ENCODE measurements around the gene SLC15A1.
A peak's percentile ranks its signal among the peaks of the same experiment; 100 is the strongest.

The SLC15A1 gene

GRCh38 chr13:98690348-98691022 lies 62.0 kb downstream of the SLC15A1 start:
- DNase-seq, result no peak

DNA sequence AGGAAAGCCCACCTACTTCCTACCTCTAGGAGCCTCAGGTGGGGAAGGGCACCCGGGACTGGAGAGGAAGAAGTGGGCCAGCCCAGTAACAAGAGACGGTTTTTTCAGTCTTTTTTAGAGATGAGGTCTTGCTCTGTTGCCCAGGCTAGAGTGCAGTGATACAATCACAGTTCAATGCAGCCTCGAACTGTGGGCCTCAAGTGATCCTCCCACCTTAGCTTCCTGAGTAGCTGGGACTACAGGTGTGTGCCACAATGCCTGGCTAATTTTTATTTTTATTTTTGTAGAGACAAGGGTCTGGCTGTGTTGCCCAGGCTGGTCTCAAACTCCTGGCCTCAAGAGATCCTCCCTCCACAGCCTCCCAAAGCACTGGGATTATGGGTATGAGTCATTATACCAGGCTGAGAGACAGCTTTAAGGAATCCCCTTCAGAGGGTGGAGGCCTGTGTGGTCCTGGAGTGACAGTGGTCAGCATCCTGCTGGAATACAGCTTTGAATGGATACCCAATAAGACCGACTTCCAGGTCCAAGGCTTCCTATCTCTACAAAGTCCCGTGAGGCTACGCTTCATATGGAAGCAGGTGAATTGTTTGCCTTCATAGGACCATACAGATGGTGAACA lies 63.0 kb downstream of the SLC15A1 start:
- DNase-seq, result no peak

- no peak for DNase-seq
Observed at GRCh38 chr13:98688373-98688772, 64.1 kb downstream of the SLC15A1 start.

DNA sequence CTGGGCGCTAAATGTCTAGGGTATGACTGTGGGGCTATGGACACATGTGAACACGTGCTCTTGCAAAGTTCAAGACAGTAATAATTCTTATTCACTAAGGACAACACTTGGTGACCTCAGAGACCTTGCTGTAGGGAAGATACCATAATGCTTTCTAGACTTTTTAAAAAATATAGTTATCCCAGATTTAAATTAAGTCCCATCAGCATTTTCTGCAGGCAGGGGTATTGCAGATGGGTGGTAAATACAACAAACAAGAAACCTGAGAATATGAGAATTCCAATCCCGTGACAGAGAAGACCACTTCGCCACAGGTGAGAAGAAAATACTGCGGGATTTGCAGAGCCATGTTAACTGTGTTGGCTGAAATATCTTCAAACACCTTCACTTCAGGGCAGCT lies 65.2 kb downstream of the SLC15A1 start:
- no peak for DNase-seq

DNA sequence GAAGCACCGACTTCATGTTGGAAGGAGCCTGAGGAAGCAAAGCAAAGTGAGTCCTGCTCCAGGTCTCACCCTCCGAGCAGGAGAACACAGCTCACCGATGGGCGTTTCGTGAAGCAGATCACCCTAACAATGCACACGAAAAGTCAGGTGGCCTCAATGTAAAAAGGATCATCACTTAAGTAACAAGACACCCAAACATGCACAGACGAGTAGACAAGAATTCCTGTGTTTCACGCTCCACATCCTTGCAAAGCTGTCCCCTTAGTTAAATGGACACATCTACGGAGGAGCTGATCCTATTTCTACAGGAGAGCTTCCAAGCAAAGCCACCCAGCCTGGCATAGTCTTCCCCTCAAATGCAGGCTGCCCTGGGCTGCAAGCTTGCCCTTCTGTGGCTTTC lies 66.2 kb downstream of the SLC15A1 start:
- DNase-seq, result no peak

GRCh38 chr13:98685146-98685545 lies 67.3 kb downstream of the SLC15A1 start:
- DNase-seq, result no peak

DNA sequence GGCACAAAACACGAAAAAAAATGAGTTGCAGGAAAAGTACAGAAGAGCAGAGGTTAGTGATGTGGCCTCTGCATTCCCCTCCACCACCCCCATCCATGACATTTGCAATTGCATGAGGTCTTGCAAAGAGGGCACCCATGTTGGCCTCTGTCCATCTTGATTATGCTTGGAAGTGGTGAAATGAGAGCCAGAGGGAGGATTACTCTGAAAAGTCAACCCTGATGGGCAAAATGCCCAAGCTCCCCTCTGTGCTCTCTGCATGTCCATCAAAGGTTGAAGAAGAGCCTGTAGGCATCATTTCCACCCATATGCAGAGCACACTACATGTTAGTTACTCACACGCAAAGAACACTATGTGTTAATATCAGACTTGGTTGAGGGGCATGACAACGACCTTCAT lies 71.4 kb downstream of the SLC15A1 start:
- DNase-seq, result no peak

GRCh38 chr13:98678741-98679140 lies 73.7 kb downstream of the SLC15A1 start:
- no peak for DNase-seq

GRCh38 chr13:98677398-98677797 lies 75.1 kb downstream of the SLC15A1 start:
- no peak for DNase-seq

- no peak for DNase-seq
Observed at GRCh38 chr13:98676239-98676638, 76.2 kb downstream of the SLC15A1 start.

- no peak for DNase-seq
Observed at GRCh38 chr13:98675837-98676236, 76.6 kb downstream of the SLC15A1 start.

DNA sequence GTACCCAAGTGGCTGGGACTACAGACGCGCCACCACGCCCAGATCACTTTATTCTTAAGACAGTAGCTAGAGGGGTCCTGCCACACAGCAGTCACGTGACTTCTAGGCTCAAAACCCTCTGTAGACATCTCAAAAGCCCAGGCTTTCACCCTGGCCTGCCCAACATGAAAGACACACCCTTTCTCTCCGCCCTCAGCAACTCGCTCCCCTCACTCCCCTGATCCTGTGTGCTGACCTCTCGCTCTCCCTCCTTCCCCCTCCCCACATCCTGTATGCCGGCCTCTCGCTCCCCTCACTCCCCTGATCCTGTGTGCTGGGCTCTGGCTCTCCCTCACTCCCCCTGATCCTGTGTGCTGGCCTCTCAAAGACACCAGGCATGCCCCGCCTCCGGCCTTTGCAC lies 77.4 kb downstream of the SLC15A1 start:
- no peak for DNase-seq

DNA sequence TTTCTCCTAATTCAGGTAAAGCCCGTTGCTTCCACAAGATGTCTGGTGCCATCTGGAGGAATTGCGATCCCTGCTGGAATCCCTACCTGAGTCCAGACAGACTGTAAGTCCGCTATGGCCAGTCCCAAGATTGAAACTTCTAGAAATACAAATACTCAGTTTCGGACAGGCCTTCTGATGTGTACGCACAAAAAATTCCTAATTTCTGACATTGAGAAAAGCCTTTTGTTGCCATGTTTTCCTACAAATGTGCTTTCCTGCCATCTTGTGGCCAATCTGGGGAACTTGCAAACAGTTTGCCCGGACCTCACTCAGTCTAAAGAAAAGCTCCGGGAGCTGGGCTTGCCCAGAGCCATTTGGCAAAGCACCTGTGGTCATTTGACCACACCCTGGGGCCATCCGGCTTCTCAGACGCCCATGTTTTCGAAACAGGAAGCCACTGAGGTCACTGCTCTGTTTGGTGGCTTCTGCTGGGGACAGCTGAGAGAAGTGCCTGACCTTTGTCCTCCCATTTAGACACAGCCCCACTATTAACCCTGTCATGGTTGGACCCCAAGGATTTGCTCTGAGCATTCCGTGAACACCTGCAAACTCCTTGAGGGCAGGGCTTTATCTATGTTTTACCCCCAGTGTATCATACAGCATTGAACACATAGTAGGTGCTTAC lies 79.4 kb downstream of the SLC15A1 start:
- peak; percentile 88 for DNase-seq

- no peak for DNase-seq
Observed at GRCh38 chr13:98668155-98668554, 84.3 kb downstream of the SLC15A1 start.

DNA sequence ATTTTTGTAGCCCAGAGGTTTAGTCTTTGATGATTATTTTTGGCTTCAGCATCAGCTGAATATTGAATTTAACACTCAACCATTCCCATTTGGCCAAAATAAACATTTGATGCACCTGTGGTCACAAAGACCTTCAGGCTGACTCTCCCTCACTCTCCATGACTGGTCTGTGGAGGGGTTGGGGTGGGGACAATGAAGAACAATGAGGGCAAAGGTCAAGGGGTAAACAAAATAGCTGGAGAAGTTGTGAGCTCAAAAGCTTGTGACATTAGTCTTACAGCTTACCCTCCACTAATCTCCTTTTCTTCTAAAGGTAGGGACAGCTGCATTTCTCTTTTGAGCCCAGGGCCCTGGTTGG lies 86.9 kb downstream of the SLC15A1 start:
- no peak for DNase-seq

DNA sequence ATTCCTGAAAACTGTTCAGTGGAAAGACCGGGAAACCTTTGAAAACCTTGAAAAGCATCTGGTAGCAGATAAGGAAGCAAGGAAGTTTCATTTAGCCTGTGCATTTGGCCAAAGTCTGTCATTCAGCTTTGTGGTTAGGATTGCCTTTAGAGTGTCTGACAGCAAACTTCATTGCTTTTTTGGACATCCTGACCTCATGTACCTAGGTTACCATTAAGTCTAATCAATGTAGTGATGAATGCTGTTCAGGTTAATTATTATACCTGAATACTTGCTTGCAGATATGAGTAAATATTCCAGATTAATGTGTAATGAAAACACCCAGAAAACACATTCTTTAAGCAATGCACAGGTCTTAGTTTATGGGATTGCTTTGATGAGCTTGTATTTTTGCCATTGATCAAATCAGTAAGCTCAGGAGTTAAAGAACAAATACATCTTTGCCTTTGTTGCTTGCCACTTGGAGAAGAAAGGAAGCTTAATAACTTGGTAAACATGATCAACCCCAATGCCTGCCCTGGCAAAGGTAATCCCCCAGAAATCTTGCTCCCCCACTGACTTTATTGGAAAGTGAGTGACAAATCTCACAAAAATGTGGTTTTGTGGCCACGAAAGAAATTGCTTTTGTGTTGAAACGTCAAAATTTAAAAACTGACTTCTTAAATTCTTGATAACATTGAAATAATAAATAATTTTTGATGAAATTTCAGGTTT lies 87.4 kb downstream of the SLC15A1 start:
- no peak for DNase-seq

DNA sequence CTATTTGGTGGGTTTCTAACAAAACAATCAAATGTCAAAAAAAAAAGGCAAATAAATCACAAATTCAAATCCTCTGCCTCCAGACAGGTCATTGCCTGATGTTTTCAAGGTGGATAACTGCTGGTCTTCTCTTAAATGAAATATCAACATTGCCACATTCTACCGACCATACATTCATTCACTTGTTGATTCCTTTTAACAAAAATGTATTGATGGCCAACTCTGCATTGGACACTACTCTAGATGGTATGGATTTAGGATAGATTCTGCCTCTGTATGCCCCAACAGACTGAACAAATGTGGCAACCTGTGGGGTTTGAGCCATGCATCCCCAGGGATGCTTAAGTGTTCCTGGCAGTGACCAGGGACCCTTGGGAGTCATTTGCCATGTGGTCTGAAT lies 88.0 kb downstream of the SLC15A1 start:
- no peak for DNase-seq

- no peak for DNase-seq
Observed at GRCh38 chr13:98664047-98664446, 88.4 kb downstream of the SLC15A1 start.

- DNase-seq, result no peak
Observed at GRCh38 chr13:98658131-98658530, 94.3 kb downstream of the SLC15A1 start.

GRCh38 chr13:98657506-98658085 lies 94.9 kb downstream of the SLC15A1 start:
- no peak for DNase-seq

- DNase-seq, result no peak
Observed at GRCh38 chr13:98656223-98656622, 96.2 kb downstream of the SLC15A1 start.

DNA sequence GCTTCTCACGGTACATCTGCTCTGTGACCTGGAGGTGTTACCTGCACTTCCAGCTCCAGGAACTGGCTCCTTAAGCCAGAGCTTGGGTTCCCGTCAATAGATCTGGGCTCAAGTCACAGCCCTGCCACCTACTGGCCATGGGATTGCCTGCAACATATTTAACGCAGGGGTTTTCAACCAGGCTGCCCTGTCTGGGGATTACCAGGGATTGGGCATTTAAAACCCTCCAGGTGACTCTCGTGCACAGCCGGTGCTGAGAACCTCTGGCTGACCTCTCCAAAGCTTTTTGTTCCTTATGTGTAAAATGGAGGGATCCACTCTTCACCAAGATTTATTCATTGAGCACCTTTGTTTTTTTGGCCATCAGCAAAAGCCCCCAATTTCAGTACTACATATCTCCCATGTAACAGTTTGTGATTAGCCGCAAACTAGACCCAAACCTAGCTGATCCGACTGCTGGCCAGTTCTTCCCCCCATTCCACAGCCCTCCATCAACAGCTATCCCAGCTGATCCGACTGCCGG lies 98.9 kb downstream of the SLC15A1 start:
- peak; percentile 90 for DNase-seq
